T-helper 9 cell (primary cell): ENCODE data around the gene RNF212.

Experiments used
- DNase-seq: peaks from one replicate; pipeline ENCODE4 v3.0.0-alpha.2; 2020

The RNF212 gene

DNA sequence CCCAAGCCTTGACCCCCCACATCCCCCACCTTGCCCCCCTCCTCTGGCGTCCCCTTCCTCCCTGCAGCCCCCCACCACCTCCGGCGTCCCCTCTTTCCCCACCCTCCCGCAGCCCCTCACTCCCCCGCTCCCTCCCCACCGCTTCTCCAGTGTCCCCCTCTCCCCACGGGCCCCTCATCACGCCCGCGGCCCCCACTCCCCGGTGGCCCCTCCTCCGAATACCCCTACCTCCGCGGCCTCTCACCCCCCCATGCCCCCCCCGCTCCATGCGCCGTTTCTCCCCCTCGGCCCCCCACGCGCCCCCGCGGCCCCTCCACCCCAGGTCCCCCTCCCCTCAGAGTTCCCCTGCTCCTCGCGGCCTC lies 562 bp downstream of the RNF212 start:
- DNase-seq: no peak

DNA sequence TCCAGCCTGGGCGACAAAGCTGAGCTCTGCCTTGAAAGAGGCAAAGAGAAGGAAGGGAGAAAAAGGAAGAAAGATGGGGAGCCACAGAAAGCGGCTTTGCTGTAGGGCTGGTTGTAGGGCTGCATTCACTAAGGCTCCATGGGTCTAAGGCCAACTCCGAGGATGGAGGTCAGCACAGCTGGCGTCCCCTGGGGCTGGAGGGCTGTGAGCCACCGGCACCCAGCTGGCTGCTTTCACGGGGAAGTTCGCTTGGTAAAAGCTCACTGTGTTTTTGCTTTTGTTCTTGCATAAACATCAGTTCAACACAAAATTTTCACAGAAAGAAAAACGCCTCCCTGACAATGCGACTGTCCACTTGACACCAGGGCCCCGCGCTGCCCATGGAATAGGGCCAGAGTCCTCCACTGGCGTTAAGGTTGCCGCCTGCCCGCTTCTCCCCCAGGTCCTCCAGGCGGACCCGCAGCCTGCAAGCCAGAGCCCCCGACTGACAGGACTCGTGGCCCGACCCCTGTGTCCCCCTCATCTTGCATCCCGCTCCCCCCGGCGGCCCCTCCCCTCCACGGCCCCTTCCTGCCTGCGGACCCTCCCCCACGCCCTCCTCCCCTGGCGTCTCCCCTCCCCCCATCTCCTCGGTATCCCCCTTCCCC lies 1.1 kb downstream of the RNF212 start:
- DNase-seq: no peak

DNA sequence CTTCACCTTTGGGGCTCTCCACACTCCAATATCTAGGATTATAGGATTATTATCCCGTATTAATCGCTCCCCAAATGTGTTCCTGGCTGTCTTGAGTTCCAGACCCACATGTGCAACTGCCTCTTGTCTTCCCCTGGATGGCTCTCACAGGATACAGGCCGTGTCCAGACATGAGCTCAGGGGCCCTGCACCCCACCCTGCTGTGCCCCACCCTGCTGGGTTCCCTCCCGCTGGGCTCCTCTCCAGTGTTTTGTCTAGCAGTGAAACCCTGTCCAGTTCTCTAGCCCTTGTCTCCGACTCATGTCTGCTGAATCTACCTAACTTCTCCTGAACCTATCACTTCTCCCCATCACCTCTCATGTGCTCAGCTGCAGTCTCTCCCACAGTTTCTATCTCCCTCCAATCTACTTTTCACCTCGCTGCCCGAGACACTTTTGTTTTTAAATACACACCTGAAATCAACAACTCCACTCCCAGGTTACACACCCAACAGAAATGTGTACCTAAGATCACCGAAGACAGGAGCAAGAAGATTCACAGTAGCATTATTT lies 2.0 kb downstream of the RNF212 start:
- DNase-seq: no peak

DNA sequence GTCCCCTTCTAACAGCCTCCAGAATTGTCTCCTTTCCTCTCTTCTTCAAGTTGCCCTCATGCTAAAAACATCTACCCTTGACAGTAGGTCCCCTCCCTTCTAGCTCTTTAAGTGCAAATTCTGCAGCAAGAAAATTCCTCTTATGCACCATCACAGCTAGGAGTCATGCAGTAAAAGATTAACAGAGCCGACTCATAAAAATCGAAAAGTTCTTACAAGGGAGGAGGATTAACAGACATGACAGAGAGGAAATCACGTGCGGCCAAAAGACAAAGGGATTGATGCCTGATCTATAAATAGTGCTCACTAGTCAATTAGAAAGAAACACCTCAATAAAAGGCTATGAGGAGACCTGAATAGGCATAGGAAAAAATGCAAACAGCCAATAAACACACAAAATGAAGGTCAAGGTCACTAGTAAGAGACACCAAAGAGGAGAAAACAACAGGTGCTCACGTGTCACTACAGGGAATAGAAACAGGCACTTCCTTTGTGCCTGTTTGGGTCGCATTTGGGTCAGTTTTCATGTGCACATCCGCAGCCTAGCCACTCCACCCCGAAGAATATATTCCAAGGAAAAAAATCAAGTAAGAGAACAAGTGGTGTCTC lies 3.4 kb downstream of the RNF212 start:
- no peak for DNase-seq

DNA sequence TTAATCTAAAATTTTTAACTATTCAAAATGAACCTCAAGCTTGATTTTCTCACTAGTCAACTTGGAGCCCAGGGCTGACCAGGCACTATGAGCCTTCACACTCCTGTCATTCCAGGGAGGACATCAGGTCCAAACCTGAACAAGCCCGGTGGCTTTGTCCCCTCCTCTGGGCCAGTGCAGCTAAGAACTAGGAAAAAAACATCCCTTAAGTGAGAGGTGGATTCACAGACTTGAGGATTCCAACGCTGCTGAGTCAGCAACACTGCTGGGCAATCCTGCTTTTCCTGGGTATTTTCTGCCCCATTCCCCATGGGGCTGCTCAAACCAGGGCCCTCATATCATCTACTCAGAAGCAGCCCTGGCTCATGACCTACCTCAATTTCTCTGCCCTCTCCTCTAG lies 4.0 kb downstream of the RNF212 start:
- no peak for DNase-seq

DNA sequence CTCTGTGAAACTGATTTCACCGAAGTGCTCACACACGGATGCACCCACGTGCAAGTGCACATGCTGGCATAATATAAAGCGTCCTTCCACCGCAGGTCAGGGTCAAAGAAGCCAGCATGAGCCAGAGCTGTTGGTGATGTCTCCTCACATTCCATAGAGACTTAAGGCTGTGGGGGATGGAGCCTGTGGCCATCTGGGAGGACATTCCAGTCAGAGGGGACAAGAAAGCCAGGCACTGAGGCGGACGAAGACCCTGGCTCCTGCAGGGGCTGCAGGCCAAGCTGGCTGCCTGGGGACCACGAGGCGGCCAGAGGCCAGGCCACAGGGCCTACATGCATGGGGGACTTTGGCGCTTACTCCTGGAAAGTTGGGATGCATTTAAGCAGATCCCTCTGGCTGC lies 7.7 kb downstream of the RNF212 start:
- no peak for DNase-seq

DNA sequence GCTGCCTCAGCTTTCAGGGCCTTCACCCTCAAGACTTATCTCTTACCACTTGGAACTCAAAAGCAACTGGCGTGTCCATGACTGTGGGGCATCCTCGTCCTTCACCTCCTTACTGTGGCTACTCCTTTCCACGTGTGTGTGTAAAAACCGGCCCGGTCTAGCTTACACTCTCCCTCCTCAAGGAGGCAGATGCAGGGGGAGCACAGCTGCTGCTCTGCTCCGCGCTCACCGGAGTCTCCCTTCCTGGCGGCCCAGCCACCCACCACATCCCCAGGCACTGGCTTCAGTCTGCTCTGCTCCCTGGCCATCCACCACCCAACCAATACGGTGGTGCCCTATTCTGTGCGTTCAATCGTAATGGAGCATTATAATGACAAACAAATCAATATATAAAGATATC lies 8.3 kb downstream of the RNF212 start:
- DNase-seq: no peak

DNA sequence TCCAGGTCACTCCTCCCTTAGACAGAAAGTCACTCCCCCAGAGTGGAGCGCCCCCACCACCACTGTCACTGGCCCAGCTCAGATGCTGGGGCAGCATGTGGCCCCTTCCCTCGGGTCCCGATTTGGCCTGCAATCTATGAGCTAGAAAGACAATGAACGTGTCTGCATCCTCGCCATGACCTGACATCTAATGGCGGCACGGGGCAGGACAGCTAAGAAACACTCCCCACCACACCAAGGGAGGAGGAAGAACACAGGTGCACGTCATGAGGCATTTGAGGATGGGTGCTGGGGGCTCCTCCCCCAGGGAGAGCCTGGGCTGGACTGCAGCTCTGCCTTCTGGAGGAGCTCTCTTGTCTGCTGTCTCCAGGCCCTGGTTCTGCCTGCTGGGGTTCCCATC lies 8.7 kb downstream of the RNF212 start:
- no peak for DNase-seq

DNA sequence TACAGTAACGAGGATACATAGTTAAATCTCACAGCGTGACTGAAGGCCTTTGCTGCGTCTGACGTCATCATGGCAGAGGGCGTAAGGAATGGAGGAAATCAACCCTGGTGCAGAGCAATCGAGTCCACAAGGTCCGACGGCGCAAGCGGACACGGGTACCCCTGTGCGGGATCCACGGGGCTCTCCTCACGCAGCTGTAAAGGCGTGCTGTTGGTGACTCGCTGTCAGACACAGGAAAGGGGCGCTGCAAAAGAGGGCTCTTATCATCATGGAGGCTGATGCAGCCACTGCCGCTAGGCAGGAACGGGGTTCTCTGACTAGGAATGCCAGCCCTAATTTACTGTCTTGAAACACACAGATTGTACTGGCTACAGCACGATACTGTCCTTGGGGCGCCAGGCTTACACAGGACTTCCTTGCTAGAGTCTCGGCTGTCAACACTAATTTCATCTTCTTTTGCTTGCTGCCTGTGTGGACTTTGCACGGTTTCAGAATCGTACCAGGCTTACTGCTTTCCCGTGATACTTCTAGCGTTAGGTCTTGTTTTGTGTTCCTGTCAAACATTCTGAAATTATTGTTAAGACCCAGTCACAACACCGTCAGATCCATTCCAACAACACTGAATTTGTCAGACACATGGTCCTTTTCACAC lies 13.6 kb downstream of the RNF212 start:
- DNase-seq: no peak

DNA sequence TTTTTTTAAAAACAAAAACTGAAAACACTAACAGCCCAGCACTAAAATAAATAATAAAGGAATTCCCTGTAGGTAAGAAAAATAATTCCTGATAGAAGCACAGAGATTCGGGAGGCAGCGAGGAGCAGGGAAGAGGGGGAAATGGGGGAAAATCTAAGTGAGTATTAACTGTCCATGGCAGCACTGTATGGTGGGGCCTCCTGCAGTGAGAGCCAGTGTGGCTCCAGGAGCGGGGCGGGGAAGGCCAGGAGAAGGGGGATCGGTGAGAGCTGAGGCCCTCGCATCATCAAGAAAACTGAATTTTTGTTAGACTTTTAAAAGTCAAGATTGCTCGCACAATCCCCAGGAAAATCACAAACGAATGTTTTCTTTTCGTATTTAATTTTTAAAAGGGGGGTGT lies 14.1 kb downstream of the RNF212 start:
- no peak for DNase-seq

DNA sequence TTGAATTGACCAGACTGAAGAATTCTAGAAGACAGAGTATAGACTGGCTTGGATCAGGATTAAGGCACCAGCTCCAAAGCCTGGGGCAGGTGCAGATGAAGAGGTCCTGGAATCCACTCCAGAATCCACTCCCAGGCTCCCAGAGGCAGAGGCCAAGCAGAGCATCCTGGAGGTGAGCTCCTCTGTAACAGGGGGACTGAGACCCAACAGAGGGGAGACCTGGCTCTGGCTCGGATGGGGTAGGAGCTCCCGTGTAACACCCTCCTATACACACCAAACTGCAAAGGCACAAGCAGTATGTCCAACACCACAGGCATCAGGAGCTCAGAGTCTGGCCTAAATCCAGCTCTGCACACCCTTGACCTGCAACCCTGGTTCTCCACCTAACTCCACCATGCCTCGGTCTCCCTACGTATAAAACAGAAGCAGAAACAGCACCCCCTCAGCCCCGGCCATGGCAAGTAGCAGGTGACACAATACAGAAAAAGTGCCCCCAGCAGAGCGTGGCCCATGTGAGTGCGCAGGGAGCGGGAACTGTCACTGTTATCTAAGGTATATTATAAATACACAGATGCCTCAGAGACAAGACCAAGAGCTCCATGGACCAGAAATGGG lies 14.9 kb downstream of the RNF212 start:
- no peak for DNase-seq

DNA sequence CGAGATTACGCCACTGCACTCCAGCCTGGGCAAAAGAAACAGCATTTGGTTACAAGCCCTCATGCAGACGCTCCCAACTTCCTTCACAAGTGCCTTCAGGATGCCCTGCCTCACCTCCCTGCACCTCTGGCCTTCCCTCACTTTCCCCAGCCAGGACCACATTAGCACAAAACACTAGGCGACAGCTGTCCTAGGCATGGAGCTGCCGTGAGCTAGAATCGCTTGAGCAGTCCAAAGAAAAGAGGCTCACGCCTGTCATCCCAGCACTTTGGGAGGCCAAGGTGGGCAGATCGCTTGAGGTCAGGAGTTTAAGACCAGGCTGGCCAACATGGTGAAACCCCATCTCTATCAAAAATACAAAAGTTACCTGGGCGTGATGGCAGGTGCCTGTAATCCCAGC lies 15.8 kb downstream of the RNF212 start:
- no peak for DNase-seq

DNA sequence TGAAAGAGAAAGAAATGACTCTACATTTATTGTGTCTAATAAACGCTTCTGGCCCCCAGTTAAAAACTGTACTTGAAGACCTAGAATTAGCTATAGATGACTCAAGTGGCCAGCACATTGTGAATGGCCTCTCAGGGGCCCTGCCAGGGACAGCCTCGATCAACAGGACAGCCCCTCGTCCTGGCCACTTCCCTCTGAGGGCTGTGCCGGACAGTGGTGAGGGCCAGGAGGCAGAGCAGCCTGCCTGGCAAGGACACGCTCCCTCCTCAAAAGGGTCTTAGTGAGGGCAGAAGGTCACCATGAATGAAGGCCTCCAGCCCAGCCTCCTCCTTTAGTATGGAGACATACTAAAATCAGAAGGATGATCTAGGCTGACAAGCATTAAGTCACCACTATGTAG lies 16.5 kb downstream of the RNF212 start:
- DNase-seq: no peak

DNA sequence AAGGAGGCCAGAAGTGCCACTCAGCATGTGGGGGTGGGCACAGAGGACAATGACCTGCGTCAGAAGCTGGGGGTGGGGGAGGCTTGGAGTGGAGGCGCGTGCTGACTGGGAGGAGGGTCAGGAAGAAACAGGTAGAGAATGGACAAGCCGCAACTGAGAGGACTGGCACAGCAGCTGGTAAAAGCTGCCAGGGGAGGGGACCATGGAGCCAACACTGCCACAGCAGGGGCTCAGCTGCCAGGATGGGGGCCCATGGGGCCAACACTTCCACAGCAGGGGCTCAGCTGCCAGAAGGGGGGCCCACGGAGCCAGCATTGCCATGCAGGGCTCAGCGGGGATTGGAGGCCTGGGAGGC lies 19.1 kb downstream of the RNF212 start:
- no peak for DNase-seq

DNA sequence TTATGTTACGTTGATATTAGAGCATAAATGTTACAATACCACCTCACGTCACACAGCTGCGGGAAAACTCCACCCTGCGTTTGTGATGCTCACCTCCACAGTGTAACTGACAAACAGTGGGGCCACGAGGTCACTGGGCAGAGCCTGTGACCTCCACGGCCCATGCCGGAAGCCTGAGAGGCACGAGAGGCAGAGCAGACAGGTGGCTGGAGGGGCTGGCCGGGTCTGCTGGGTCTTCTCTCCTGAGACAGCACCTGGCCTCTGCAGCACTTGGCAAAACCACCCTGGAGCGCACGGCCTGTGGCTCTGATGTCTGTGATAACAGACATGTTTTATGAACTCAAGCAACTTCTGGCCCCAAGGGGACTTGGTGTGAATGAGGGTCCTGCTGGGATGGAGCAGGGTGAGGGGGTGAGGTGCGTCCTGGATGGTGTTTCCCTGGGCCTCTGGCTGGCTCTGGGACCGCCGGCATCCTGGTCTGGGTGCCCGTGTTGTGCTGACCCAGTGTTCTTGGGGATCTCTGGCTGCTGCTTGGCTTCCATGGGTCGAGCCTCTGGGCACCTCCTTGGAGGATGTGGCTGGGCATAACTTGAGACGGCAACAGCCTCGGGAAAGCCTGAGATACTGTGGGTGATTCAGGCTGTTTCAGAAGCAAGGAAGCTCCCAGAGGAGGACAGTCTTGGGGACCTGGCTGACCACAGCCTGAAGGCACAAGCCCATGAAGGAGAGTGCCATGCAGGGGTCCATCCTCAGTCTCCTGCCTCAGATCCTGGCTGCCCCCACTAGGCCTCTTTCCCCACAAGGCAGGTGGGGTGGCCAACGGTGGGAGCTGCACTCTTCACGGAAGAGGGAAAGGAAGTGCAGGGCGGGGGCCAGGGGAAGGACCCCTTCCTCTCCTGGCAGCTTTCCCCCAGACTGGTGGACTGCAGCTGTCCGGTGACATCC lies 19.7 kb downstream of the RNF212 start:
- no peak for DNase-seq

DNA sequence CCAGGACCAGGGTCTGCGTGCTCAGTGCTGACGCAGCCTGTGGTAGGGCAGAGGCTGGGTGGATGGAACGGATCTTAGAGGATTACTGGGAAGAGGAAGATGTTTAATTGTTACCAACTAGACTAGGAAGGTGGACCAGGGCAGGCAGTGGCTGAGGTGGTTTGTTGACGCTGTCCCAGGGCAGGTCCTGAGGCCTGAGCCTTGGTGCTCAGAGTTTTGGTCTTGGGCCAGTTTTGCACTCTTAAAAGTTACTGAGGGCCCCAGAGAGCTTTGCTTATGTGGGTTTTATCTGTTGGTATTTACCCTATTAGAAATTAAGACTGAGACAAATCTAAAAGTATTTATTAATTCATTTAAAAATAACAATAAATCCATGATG lies 20.4 kb downstream of the RNF212 start:
- no peak for DNase-seq

DNA sequence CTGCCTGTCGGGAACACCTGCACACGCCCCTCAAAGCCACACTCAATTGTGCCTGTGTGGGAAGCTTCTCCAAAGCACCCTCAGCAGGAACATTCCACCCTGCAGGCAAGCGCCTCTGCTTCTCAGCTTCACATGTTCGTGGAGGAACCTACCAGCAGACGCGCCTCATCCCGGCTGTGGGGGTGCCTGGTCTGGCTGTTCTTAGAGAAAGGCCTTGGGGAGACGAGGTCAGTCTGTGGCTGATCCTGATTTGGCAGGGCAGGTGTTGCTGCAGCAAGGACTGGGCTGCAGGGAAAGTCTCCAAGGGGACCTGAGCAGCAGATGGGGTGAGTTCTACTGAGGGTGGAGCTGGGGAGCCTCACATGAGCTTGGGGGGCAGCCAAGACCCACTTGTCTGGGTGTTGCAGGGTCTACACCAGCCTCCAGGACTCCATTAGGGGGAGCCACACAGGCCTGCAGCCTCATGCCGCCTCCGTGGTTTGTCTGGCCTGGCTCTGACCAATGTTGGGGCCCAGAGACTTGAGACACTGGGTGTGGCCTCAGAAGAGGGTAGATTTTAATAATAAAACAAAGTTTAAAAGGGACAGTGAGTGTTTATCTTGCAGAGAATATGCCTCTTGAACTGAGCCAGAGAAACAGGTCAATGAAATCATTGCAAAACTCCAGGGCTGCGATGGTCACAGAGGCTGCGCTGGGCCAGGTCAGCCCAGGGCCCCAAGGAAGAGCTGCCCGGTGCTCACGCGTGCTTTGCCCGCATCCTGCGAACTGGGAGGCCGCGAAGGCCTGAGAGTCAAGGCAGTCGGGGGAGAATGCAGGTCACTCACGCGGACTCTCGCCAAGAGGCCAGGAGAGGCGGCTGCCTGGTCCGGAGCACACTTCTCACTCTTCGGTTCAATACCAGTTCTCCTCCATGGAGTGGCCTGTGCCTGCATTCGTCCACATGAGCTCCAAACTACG lies 21.1 kb downstream of the RNF212 start:
- DNase-seq: no peak

DNA sequence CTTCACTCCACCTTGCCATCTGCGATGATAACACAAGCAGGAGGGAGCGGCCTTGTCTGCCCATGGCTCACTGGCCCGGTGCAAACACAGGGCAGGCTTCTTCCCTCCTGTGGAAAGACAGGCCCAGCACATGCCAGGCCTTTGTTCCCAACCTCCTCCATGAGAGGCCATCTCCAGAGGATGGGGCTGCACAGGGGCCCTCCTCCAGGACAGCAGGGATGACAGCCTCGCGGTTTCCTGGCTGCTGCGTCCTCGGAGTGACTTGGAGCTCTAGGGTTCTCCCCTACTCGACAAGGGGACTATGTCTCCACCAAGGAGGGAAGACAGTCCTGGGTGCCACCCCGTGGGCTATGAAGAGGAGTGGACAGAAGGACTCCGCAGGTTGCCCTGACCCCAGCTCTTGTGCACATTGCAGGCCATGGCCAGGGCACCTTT lies 21.8 kb downstream of the RNF212 start:
- DNase-seq: no peak

DNA sequence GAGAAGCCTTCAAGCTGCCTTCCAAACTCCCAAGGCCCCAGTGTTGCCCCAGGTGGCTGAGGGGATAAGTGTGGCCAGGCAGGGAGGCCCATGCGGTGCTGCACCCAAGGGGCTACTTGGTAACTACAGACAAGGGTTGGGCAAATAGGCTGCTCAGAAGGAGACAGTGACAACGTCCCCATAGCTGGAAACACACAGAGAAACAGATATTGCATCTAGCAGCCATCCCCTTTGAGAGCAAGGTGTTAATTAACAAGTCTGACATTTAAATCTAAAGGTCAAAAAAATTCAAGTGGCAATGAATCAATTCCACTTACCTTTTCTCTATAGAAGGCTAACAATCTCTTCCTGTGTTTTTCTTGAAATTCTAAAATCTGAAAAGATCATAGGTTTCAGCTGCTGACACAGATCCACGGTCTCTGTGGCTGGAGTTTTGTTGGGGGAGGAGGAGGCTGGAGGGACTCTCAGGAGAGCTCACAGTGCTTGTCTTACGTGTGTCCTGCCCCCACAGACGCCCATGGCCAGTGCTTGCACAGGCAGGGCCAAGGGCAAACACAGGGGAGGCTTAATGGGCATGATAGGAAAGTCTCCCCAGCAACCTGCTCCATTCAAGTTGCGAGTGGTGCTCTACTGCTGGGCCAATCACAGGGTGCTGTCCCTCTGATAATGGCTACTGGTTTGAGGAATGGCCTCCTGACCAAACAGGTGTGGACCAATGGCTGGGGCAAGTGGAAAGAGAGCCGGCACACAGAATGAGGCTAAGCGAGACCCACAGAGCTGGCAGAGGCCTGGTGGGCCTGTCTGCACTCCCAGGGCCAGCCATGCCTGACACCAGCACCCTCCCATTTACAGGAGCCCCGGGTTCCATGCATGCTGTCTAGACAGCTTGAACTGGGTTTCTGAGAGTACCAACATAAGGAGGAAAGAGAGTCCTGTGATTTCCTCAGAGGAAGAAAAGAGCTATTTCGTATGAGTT lies 22.6 kb downstream of the RNF212 start:
- no peak for DNase-seq

DNA sequence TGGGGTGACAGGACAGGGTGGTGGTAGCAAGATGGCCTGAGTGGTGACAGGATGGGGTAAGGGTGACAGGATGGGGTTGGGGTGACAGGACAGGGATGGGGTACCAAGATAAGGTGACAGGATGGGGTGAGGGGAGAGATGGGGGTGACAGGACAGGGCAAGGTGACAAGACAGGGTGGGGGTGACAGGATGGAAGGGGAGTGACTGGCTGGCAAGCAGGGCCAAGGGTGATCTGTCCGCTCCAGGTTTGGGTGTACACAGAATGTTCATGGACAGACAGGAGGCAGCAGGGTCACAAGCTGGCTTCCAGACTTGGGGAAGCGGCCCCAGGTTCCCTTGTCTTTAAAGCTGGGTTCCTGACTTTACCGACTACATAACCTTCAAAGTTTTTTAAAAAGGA lies 23.3 kb downstream of the RNF212 start:
- no peak for DNase-seq
